Pulmonary artery endothelial cell (primary cell): Measurements from ENCODE around the gene ADGRG6. TPM values are rescaled to one million over a fixed set of nuclear protein-coding genes. Genes with fewer than 3 reads are reported as not detected.
"Not testable (repeated sequence)": the region's sequence is repeated elsewhere in the genome, so short reads cannot be mapped to it uniquely, and the experiment has no call there.

ENCODE experiments used
- DNase-seq: peaks from one replicate; pipeline ENCODE4 v3.0.0-alpha.2; 2011; ENCODE audit warnings: low read depth, low spot score
- total RNA-seq: library from RNA; depleted of rRNA; stranded (reverse); fragments of >200 nt; gene quantifications from 2 replicates; pipeline ENCODE4 v1.2.3, GENCODE V29; 2014

The ADGRG6 gene
- total RNA-seq, 1 donor from 2014 or later: 10.0 TPM

- DNase-seq: peak; percentile 69
Measured at GRCh38 chr6:142407685-142408273, 106.0 kb downstream of the ADGRG6 start.

GRCh38 chr6:142408409-142408808 is 106.6 kb downstream of the ADGRG6 start:
- no peak for DNase-seq

- no peak for DNase-seq
Measured at GRCh38 chr6:142409794-142410193, 108.0 kb downstream of the ADGRG6 start.

GRCh38 chr6:142411145-142411544 is 109.3 kb downstream of the ADGRG6 start:
- DNase-seq: no peak

GRCh38 chr6:142412241-142412640 is 110.4 kb downstream of the ADGRG6 start:
- no peak for DNase-seq

GRCh38 chr6:142412658-142413057 is 110.9 kb downstream of the ADGRG6 start:
- no peak for DNase-seq

GRCh38 chr6:142413111-142413510 is 111.3 kb downstream of the ADGRG6 start:
- DNase-seq: no peak

GRCh38 chr6:142414462-142415250 is 112.8 kb downstream of the ADGRG6 start:
- no peak for DNase-seq

- DNase-seq: peak; percentile 87
Measured at GRCh38 chr6:142416179-142416578, 114.4 kb downstream of the ADGRG6 start.

GRCh38 chr6:142416686-142417085 is 114.9 kb downstream of the ADGRG6 start:
- DNase-seq: no peak

GRCh38 chr6:142417331-142417750 is 115.5 kb downstream of the ADGRG6 start:
- DNase-seq: no peak

- DNase-seq: no peak
Measured at GRCh38 chr6:142419071-142419470, 117.3 kb downstream of the ADGRG6 start.

- DNase-seq: no peak
Measured at GRCh38 chr6:142420802-142421201, 119.0 kb downstream of the ADGRG6 start.

GRCh38 chr6:142421285-142422117 is 119.7 kb downstream of the ADGRG6 start:
- DNase-seq: no peak

GRCh38 chr6:142426444-142427132 is 124.8 kb downstream of the ADGRG6 start:
- not testable (repeated sequence) for DNase-seq

- not testable (repeated sequence) for DNase-seq
Measured at GRCh38 chr6:142428468-142428867, 126.7 kb downstream of the ADGRG6 start.

GRCh38 chr6:142429195-142429594 is 127.4 kb downstream of the ADGRG6 start:
- DNase-seq: no peak

GRCh38 chr6:142433419-142433818 is 131.6 kb downstream of the ADGRG6 start:
- DNase-seq: no peak

- DNase-seq: no peak
Measured at GRCh38 chr6:142438898-142439297, 137.1 kb downstream of the ADGRG6 start.

GRCh38 chr6:142440600-142441293 is 138.9 kb downstream of the ADGRG6 start:
- DNase-seq: no peak

- DNase-seq: no peak
Measured at GRCh38 chr6:142441716-142442115, 139.9 kb downstream of the ADGRG6 start.
